ENCODE results near the gene FFAR3.
"Not testable (repeated sequence)": the region's sequence is repeated elsewhere in the genome, so short reads cannot be mapped to it uniquely, and the experiment has no call there.

FFAR3 gene

GRCh38 chr19:35347930-35348298, 10.3 kb upstream of the FFAR3 start:
- no peak for DNase-seq (ENCODE audit: low read depth)
- no peak overlapping the region for H3K4me3 ChIP-seq (ENCODE audit: low read depth, low read length)

- no peak for DNase-seq (ENCODE audit: low read depth)
- H3K4me3 ChIP-seq (ENCODE audit: low read depth, low read length) = no peak overlapping the region
Observed at GRCh38 chr19:35348911-35349611, 9.2 kb upstream of the FFAR3 start.

GRCh38 chr19:35349614-35350521, 8.4 kb upstream of the FFAR3 start:
- no peak for DNase-seq (ENCODE audit: low read depth)
- no peak overlapping the region for H3K4me3 ChIP-seq (ENCODE audit: low read depth, low read length)

GRCh38 chr19:35350591-35350990, 7.7 kb upstream of the FFAR3 start:
- DNase-seq (ENCODE audit: low read depth) = no peak
- no peak overlapping the region for H3K4me3 ChIP-seq (ENCODE audit: low read depth, low read length)

- no peak overlapping the region for H3K4me3 ChIP-seq (ENCODE audit: low read depth, low read length)
- DNase-seq (ENCODE audit: low read depth) = no peak
Observed at GRCh38 chr19:35351411-35352176, 6.7 kb upstream of the FFAR3 start.

- no peak overlapping the region for H3K4me3 ChIP-seq (ENCODE audit: low read depth, low read length)
- no peak for DNase-seq (ENCODE audit: low read depth)
Observed at GRCh38 chr19:35352177-35352447, 6.1 kb upstream of the FFAR3 start.

- H3K4me3 ChIP-seq (ENCODE audit: low read depth, low read length) = no peak overlapping the region
- DNase-seq (ENCODE audit: low read depth) = no peak
Observed at GRCh38 chr19:35352448-35353304, 5.6 kb upstream of the FFAR3 start.

GRCh38 chr19:35353635-35354034, 4.6 kb upstream of the FFAR3 start:
- no peak overlapping the region for H3K4me3 ChIP-seq (ENCODE audit: low read depth, low read length)
- no peak for DNase-seq (ENCODE audit: low read depth)

- no peak for DNase-seq (ENCODE audit: low read depth)
- H3K4me3 ChIP-seq (ENCODE audit: low read depth, low read length) = no peak overlapping the region
Observed at GRCh38 chr19:35354898-35355297, 3.4 kb upstream of the FFAR3 start.

- no peak for DNase-seq (ENCODE audit: low read depth)
- no peak overlapping the region for H3K4me3 ChIP-seq (ENCODE audit: low read depth, low read length)
Observed at GRCh38 chr19:35355791-35356460, 2.3 kb upstream of the FFAR3 start.

GRCh38 chr19:35358834-35359233, 574 bp downstream of the FFAR3 start:
- not testable (repeated sequence) for DNase-seq (ENCODE audit: low read depth); H3K4me3 ChIP-seq (ENCODE audit: low read depth, low read length)

- DNase-seq (ENCODE audit: low read depth); H3K4me3 ChIP-seq (ENCODE audit: low read depth, low read length): not testable (repeated sequence)
Observed at GRCh38 chr19:35359395-35359794, 1.1 kb downstream of the FFAR3 start.

GRCh38 chr19:35360081-35360480, 1.8 kb downstream of the FFAR3 start:
- H3K4me3 ChIP-seq (ENCODE audit: low read depth, low read length); DNase-seq (ENCODE audit: low read depth): not testable (repeated sequence)

- DNase-seq (ENCODE audit: low read depth) = no peak
- H3K4me3 ChIP-seq (ENCODE audit: low read depth, low read length) = no peak overlapping the region
Observed at GRCh38 chr19:35360880-35361420, 2.7 kb downstream of the FFAR3 start.

GRCh38 chr19:35362261-35363000, 4.2 kb downstream of the FFAR3 start:
- H3K4me3 ChIP-seq (ENCODE audit: low read depth, low read length) = no peak overlapping the region
- no peak for DNase-seq (ENCODE audit: low read depth)

GRCh38 chr19:35363001-35363590, 4.8 kb downstream of the FFAR3 start:
- H3K4me3 ChIP-seq (ENCODE audit: low read depth, low read length) = no peak overlapping the region
- DNase-seq (ENCODE audit: low read depth) = no peak

GRCh38 chr19:35363711-35364425, 5.6 kb downstream of the FFAR3 start:
- DNase-seq (ENCODE audit: low read depth) = no peak
- H3K4me3 ChIP-seq (ENCODE audit: low read depth, low read length) = no peak overlapping the region

All from skeletal muscle cell (primary cell).